IMR-90 (cell line): ENCODE results near the gene ANKRD11. TPM values are rescaled to one million over a fixed set of nuclear protein-coding genes. Genes with fewer than 3 reads are reported as not detected.

Experiments
- ATAC-seq: fragments of 200-7000 bp; cut with Tn5 transposase; 2 replicates; pipeline ENCODE4 v1.9.1; 2020; ENCODE audit warnings: low read depth, mild to moderate bottlenecking, moderate library complexity
- BruUV-seq: library from RNA; stranded (reverse); fragments of 400-500 nt; replicated peaks from 2 replicates; lab custom pipeline; 2021; lab: Mats Ljungman, UMichigan
- CTCF ChIA-PET: fragments of 300-600 bp; formaldehyde crosslinking; extraction: SDS; loops from one replicate; lab custom pipeline; 2021; ENCODE audit warnings: antibody characterized with exemption; lab: Yijun Ruan, JAX
- POLR2A ChIA-PET: fragments of 300-600 bp; sonication (Branson Sonifier 250); formaldehyde crosslinking; loops from one replicate; lab custom pipeline; 2022; ENCODE audit warnings: antibody characterized with exemption; ENCODE audit not compliant: unreplicated experiment; lab: Charles Lee
- DNase-seq: peaks from one replicate; pipeline ENCODE4 v3.0.0; 2013
- H2AFZ ChIP-seq: replicated peaks from 2 replicates; pipeline ENCODE3; 2013; ENCODE audit warnings: low read length, mild to moderate bottlenecking; ENCODE audit not compliant: poor library complexity
- H2AK5ac ChIP-seq: 2 replicates; pipeline ENCODE4 v1.6.1; 2013; ENCODE audit warnings: low read depth, low read length, inconsistent platforms
- H2AK9ac ChIP-seq: replicated peaks from 2 replicates; pipeline ENCODE3; 2013; ENCODE audit warnings: mild to moderate bottlenecking, low read depth, low read length, moderate library complexity; ENCODE audit not compliant: poor library complexity
- H2BK120ac ChIP-seq: 2 replicates; pipeline ENCODE4 v1.6.1; 2013; ENCODE audit warnings: low read depth, low read length, inconsistent platforms
- H2BK15ac ChIP-seq: 3 replicates; pipeline ENCODE4 v1.6.1; 2013; ENCODE audit warnings: low read depth, low read length, inconsistent platforms
- H2BK20ac ChIP-seq: 2 replicates; pipeline ENCODE4 v1.6.1; 2013; ENCODE audit warnings: low read depth, mild to moderate bottlenecking, inconsistent platforms, low read length, moderate library complexity
- H2BK5ac ChIP-seq: 2 replicates; pipeline ENCODE4 v1.6.1; 2013; ENCODE audit warnings: mild to moderate bottlenecking, low read depth, low read length, inconsistent platforms; ENCODE audit not compliant: poor library complexity, severe bottlenecking
- H3K14ac ChIP-seq: replicated peaks from 2 replicates; pipeline ENCODE4 v1.6.1; 2013; ENCODE audit warnings: low read depth, low read length, inconsistent platforms
- H3K18ac ChIP-seq: 2 replicates; pipeline ENCODE4 v1.6.1; 2013; ENCODE audit warnings: low read depth, low read length, control low read depth
- H3K23ac ChIP-seq: 2 replicates; pipeline ENCODE4 v1.6.1; 2013; ENCODE audit warnings: low read depth, low read length, inconsistent platforms
- H3K27ac ChIP-seq: 2 replicates; pipeline ENCODE4 v1.5.1; 2013; ENCODE audit warnings: mild to moderate bottlenecking, control low read depth, low read length; ENCODE audit not compliant: insufficient read depth
- H3K27me3 ChIP-seq: 2 replicates; pipeline ENCODE4 v1.6.1; 2013; ENCODE audit warnings: low read length; ENCODE audit not compliant: control insufficient read depth, insufficient read depth
- H3K36me3 ChIP-seq: 2 replicates; pipeline ENCODE4 v1.6.1; 2013; ENCODE audit warnings: low read length, mixed read lengths; ENCODE audit not compliant: control insufficient read depth, insufficient read depth
- H3K4ac ChIP-seq: 2 replicates; pipeline ENCODE4 v1.6.1; 2013; ENCODE audit warnings: low read depth, low read length, inconsistent platforms
- H3K4me1 ChIP-seq: 2 replicates; pipeline ENCODE4 v1.6.1; 2013; ENCODE audit warnings: low read length, mixed read lengths; ENCODE audit not compliant: control insufficient read depth, insufficient read depth
- H3K4me2 ChIP-seq: 2 replicates; pipeline ENCODE4 v1.6.1; 2013; ENCODE audit warnings: low read depth, mild to moderate bottlenecking, control low read depth, low read length, moderate library complexity
- H3K4me3 ChIP-seq: 2 replicates; pipeline ENCODE4 v1.5.1; 2013; ENCODE audit warnings: low read depth, mild to moderate bottlenecking, control low read depth, low read length, moderate library complexity; ENCODE audit not compliant: insufficient read depth
- H3K56ac ChIP-seq: 2 replicates; pipeline ENCODE4 v1.6.1; 2013; ENCODE audit warnings: low read length, inconsistent platforms; ENCODE audit not compliant: insufficient read depth; ENCODE audit errors: extremely low read depth
- H3K79me1 ChIP-seq, 2 experiments: 2 replicates each; pipeline ENCODE4 v1.6.1; 2013; ENCODE audit warnings: low read length in 2 of 2, inconsistent platforms in 1 of 2, low read depth in 1 of 2
- H3K9ac ChIP-seq: 2 replicates; pipeline ENCODE4 v1.6.1; 2013; ENCODE audit warnings: low read depth, low read length, control low read depth
- H3K9me1 ChIP-seq: 2 replicates; pipeline ENCODE4 v1.6.1; 2013; ENCODE audit warnings: low read length, inconsistent platforms; ENCODE audit not compliant: insufficient read depth
- H3K9me3 ChIP-seq: 2 replicates; pipeline ENCODE4 v1.6.1; 2013; ENCODE audit warnings: low read length; ENCODE audit not compliant: control insufficient read depth, insufficient read depth
- H4K20me1 ChIP-seq: 2 replicates; pipeline ENCODE4 v1.6.1; 2013; ENCODE audit warnings: low read length, inconsistent platforms; ENCODE audit not compliant: insufficient read depth
- H4K5ac ChIP-seq: 2 replicates; pipeline ENCODE4 v1.6.1; 2013; ENCODE audit warnings: mild to moderate bottlenecking, low read depth, low read length, control low read depth
- H4K8ac ChIP-seq, 2 experiments: 2 replicates each; pipeline ENCODE4 v1.6.1; 2013; ENCODE audit warnings: low read depth in 2 of 2, low read length in 2 of 2, control low read depth in 1 of 2, inconsistent platforms in 1 of 2
- H4K91ac ChIP-seq: 2 replicates; pipeline ENCODE4 v1.6.1; 2013; ENCODE audit warnings: low read depth, low read length, inconsistent platforms; ENCODE audit not compliant: insufficient read depth
- BHLHE40 ChIP-seq: fragments of 150-350 bp; IDR thresholded peaks from 2 replicates; pipeline ENCODE4 v1.6.1; 2016; ENCODE audit warnings: mild to moderate bottlenecking, low read depth, low read length
- CEBPB ChIP-seq: IDR thresholded peaks from 2 replicates; pipeline ENCODE4 v1.6.1; 2012; ENCODE audit warnings: low read depth, low read length, improper control_type of control experiment
- CHD1 ChIP-seq: IDR thresholded peaks from 2 replicates; pipeline ENCODE4 v1.6.1; 2012; ENCODE audit warnings: low read depth, low read length, improper control_type of control experiment
- CTCF ChIP-seq: conservative IDR thresholded peaks from 2 replicates; pipeline ENCODE4 v1.5.1; 2012; ENCODE audit warnings: mild to moderate bottlenecking, low read depth, low read length, improper control_type of control experiment
- ELK1 ChIP-seq: fragments of 150-350 bp; IDR thresholded peaks from 2 replicates; pipeline ENCODE4 v1.6.1; 2016; ENCODE audit warnings: low read depth, mild to moderate bottlenecking, low read length, moderate library complexity, borderline replicate concordance
- FOS ChIP-seq: fragments of 150-350 bp; IDR thresholded peaks from 2 replicates; pipeline ENCODE4 v1.6.1; 2016; ENCODE audit warnings: low read depth, low read length
- MAFK ChIP-seq: IDR thresholded peaks from 2 replicates; pipeline ENCODE4 v1.6.1; 2012; ENCODE audit warnings: low read depth, low read length, improper control_type of control experiment
- MAZ ChIP-seq: IDR thresholded peaks from 2 replicates; pipeline ENCODE4 v1.6.1; 2012; ENCODE audit warnings: low read depth, mild to moderate bottlenecking, low read length, improper control_type of control experiment, moderate library complexity, borderline replicate concordance
- MXI1 ChIP-seq: IDR thresholded peaks from 2 replicates; pipeline ENCODE4 v1.6.1; 2012; ENCODE audit warnings: low read depth, mild to moderate bottlenecking, low read length, moderate library complexity, borderline replicate concordance
- NFE2L2 ChIP-seq: fragments of 150-350 bp; IDR thresholded peaks from 2 replicates; pipeline ENCODE4 v1.6.1; 2016; ENCODE audit warnings: low read depth, mild to moderate bottlenecking, low read length
- POLR2A ChIP-seq: IDR thresholded peaks from 2 replicates; pipeline ENCODE4 v1.6.1; 2012; ENCODE audit warnings: mild to moderate bottlenecking, low read depth, low read length
- RAD21 ChIP-seq: IDR thresholded peaks from 2 replicates; pipeline ENCODE4 v1.6.1; 2012; ENCODE audit warnings: low read length, improper control_type of control experiment
- RCOR1 ChIP-seq: IDR thresholded peaks from 2 replicates; pipeline ENCODE4 v1.6.1; 2012; ENCODE audit warnings: mild to moderate bottlenecking, low read length, improper control_type of control experiment; ENCODE audit not compliant: insufficient replicate concordance
- RFX5 ChIP-seq: IDR thresholded peaks from 2 replicates; pipeline ENCODE4 v1.8.0; 2012; ENCODE audit warnings: low read depth, mild to moderate bottlenecking, low read length, moderate library complexity
- SMC3 ChIP-seq: fragments of 150-350 bp; IDR thresholded peaks from 2 replicates; pipeline ENCODE4 v1.6.1; 2016; ENCODE audit warnings: low read depth, mild to moderate bottlenecking, antibody characterized with exemption, low read length, moderate library complexity
- USF2 ChIP-seq: fragments of 150-350 bp; IDR thresholded peaks from 2 replicates; pipeline ENCODE4 v1.6.1; 2017; ENCODE audit warnings: mild to moderate bottlenecking, antibody characterized with exemption, low read length, low read depth
- WGBS, 2 experiments: methylation state at CpG; one replicate each; pipeline versions ENCODE4 v1.1.5 to v1.1.7; 2013; ENCODE audit warnings: missing lambda C conversion rate in 2 of 2; ENCODE audit not compliant: insufficient read length in 1 of 2; ENCODE audit errors: extremely low coverage in 2 of 2; 5-methylcytosine and 5-hydroxymethylcytosine counted together
- dilution Hi-C: fragments of 300-500 bp; cut with HindIII; formaldehyde crosslinking; loops from one replicate; pipeline ENCODE4 v1.14.3; 2018; ENCODE audit warnings: low sequenced_read_pairs; ENCODE audit not compliant: unreplicated experiment
- in situ Hi-C: fragments of 300-500 bp; cut with MboI; formaldehyde crosslinking; loops from 3 replicates; pipeline ENCODE4 v1.14.3; 2019; ENCODE audit warnings: low sequenced_read_pairs, inconsistent platforms, mixed read lengths
- intact Hi-C: fragments of 100-400 bp; cut with micrococcal nuclease; formaldehyde crosslinking; loops from 2 replicates; pipeline ENCODE4 v1.10.0; 2022
- polyA plus RNA-seq, 3 experiments: library from polyadenylated mRNA; depleted of rRNA; stranded (reverse); fragments of >200 nt; gene quantifications; 2 replicates each; pipeline ENCODE4 v1.2.3, GENCODE V29; 2012; ENCODE audit warnings: low replicate concordance in 1 of 3
- total RNA-seq: library from RNA; depleted of rRNA; stranded (reverse); fragments of >200 nt; gene quantifications from 2 replicates; pipeline ENCODE4 v1.2.3, GENCODE V29; 2012

Gene ANKRD11
- total and polyA plus RNA-seq, 2 of the 4 experiments (the other 2 are of a cell fraction): 46.8 to 71.9 TPM

- H2BK20ac ChIP-seq: no peak overlapping the region
- H4K20me1 ChIP-seq: peaks cover 89% of the 10 kb centered on the region
- peaks cover 52 to 89% of the 10 kb centered on the region in 2 experiments for H3K79me1 ChIP-seq
- no peak overlapping the region for H3K9ac ChIP-seq
- H3K27me3 ChIP-seq: no peaks in the 10 kb centered on the region
- ATAC-seq (no peak), DNase-seq (no peak)
- WGBS, 2 experiments: 87% methylated on average over 3 of the region's 13 CpGs; no CpG with 5 or more reads in 1 of the 2 experiments
- no peak overlapping the region for H2BK120ac ChIP-seq
- H2BK15ac ChIP-seq: no peak overlapping the region
- H3K4me3 ChIP-seq: no peak overlapping the region
- H3K4me2 ChIP-seq: no peak overlapping the region
- H3K18ac ChIP-seq: no peak overlapping the region
- H2AK5ac ChIP-seq: no peak overlapping the region
- dilution Hi-C loops (no loop called here), in situ Hi-C loops (no loop called here), intact Hi-C loops (no loop called here)
- no peak overlapping the region for H2AFZ ChIP-seq
- no peak overlapping the region for H3K23ac ChIP-seq
- H3K36me3 ChIP-seq: peaks cover 26% of the 10 kb centered on the region
- no peak overlapping the region for H4K8ac ChIP-seq
- no peak overlapping the region for H3K27ac ChIP-seq
- no peak overlapping the region for H4K91ac ChIP-seq
- H3K4ac ChIP-seq: no peak overlapping the region
- no peak overlapping the region for H2BK5ac ChIP-seq
- H3K14ac ChIP-seq: no peak overlapping the region
- POLR2A ChIA-PET: no interaction called here
- H3K56ac ChIP-seq: no peak overlapping the region
- no peak overlapping the region for H2AK9ac ChIP-seq
- TF ChIP-seq MAZ (no peak), RCOR1 (no peak), MAFK (no peak), POLR2A (no peak), CTCF (no peak), RAD21 (no peak), FOS (no peak), CEBPB (no peak), ELK1 (no peak), CHD1 (no peak), NFE2L2 (no peak), BHLHE40 (no peak), RFX5 (no peak), MXI1 (no peak), SMC3 (no peak), USF2 (no peak)
- no TSS peak for BruUV-seq
- H3K9me3 ChIP-seq: no peaks in the 10 kb centered on the region
- H4K5ac ChIP-seq: no peak overlapping the region
- peaks cover 11% of the 10 kb centered on the region; the same call in 1 of the 2 replicates for H3K4me1 ChIP-seq
- CTCF ChIA-PET: no interaction called here
- peaks cover 14% of the 10 kb centered on the region for H3K9me1 ChIP-seq
Measured at GRCh38 chr16:89294486-89294885, 195.9 kb downstream of the ANKRD11 start.
